Epithelial cell of proximal tubule (primary cell): ENCODE data around the gene SLC12A9. TPM values are rescaled to one million over a fixed set of nuclear protein-coding genes. Genes with fewer than 3 reads are reported as not detected.

Experiments used
- DNase-seq: peaks from one replicate; pipeline ENCODE4 v3.0.0-alpha.2; 2011; ENCODE audit warnings: low read depth
- H3K4me3 ChIP-seq: 2 replicates; pipeline ENCODE4 v1.5.1; 2011; ENCODE audit warnings: low read depth, mild to moderate bottlenecking, low read length
- CTCF ChIP-seq: conservative IDR thresholded peaks from 2 replicates; pipeline ENCODE4 v1.5.1; 2012; ENCODE audit warnings: low read depth, mild to moderate bottlenecking, low read length
- total RNA-seq: library from RNA; depleted of rRNA; stranded (reverse); fragments of >200 nt; gene quantifications from 2 replicates; pipeline ENCODE4 v1.2.3, GENCODE V29; 2015

Gene SLC12A9
- total RNA-seq, 1 donor from 2014 or later, result 11.4 TPM

GRCh38 chr7:100826514-100827329, 25.8 kb upstream of the SLC12A9 start:
- TF ChIP-seq CTCF, result no peak
- H3K4me3 ChIP-seq, result peak overlapping the region; percentile 65
- no peak for DNase-seq

- peak within 1 kb of the TSS; percentile 65 for H3K4me3 ChIP-seq
- no peak for DNase-seq
- TF ChIP-seq CTCF, result peak; percentile 42
These were observed 24.9 kb upstream of the SLC12A9 start, which contains the start of gene EPHB4 for GRCh38 chr7:100827330-100828226. Gene EPHB4 (minus strand): TSS chr7:100827523. CDS start chr7:100827030, 493 bp downstream.

- DNase-seq, result no peak
These were observed 23.3 kb upstream of the SLC12A9 start for GRCh38 chr7:100829150-100829716.

GRCh38 chr7:100830396-100830795, 22.1 kb upstream of the SLC12A9 start:
- no peak for DNase-seq
- H3K4me3 ChIP-seq, result no peak overlapping the region
- TF ChIP-seq CTCF, result no peak

More at GRCh38 chr7:100829150-100829716, 23.3 kb upstream of the SLC12A9 start:
- no peak overlapping the region for H3K4me3 ChIP-seq
- TF ChIP-seq CTCF, result no peak

GRCh38 chr7:100832281-100832633, 20.3 kb upstream of the SLC12A9 start:
- TF ChIP-seq CTCF, result no peak
- no peak for DNase-seq
- H3K4me3 ChIP-seq, result no peak overlapping the region

- no peak for TF ChIP-seq CTCF
- peak overlapping the region; percentile 16 for H3K4me3 ChIP-seq
These were observed 16.4 kb upstream of the SLC12A9 start for GRCh38 chr7:100835903-100836811.

More at GRCh38 chr7:100835903-100836811, 16.4 kb upstream of the SLC12A9 start:
- no peak for DNase-seq
